Renal cortex interstitium (tissue), 11 donors: ENCODE results near the gene NXN. TPM values are rescaled to one million over a fixed set of nuclear protein-coding genes. Genes with fewer than 3 reads are reported as not detected.
A peak's percentile ranks its signal among the peaks of the same experiment; 100 is the strongest.
"Not testable (repeated sequence)": the region's sequence is repeated elsewhere in the genome, so short reads cannot be mapped to it uniquely, and the experiment has no call there.

ENCODE experiments used
- DNase-seq, 11 donors: peaks; one replicate each; pipeline ENCODE4 v3.0.0-alpha.2; 2013; ENCODE audit warnings: low read depth in 9 of 11, low spot score in 4 of 11; ENCODE audit errors: extremely low read depth in 1 of 11
- polyA plus RNA-seq, 3 donors: library from polyadenylated mRNA; unstranded; fragments of 120-200 nt; gene quantifications; one replicate each; pipeline ENCODE4 v1.2.1, GENCODE V29; 2013; ENCODE audit not compliant: insufficient read length in 3 of 3

Gene NXN
- polyA plus RNA-seq, 3 donors = 29.9 to 38.5 (median 33.1) TPM

- DNase-seq = no peak
Measured at GRCh38 chr17:778096-778495, 201.5 kb downstream of the NXN start.

DNA sequence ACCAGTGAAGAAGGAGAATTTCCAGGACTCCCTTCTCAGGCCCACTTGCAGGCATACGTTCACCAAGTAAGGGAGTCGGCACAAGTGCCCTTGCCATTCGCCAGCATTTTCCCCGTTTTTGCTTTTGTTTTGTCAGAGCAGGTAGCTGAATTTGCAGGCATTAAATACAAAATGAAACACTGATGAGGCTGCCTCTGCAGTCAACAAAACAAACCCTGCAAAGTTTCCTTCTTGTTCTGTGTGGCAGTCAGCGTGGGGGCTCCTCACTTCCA, 205.3 kb downstream of the NXN start:
- DNase-seq = no peak

- no peak for DNase-seq
Measured at GRCh38 chr17:773467-774312, 205.9 kb downstream of the NXN start.

DNA sequence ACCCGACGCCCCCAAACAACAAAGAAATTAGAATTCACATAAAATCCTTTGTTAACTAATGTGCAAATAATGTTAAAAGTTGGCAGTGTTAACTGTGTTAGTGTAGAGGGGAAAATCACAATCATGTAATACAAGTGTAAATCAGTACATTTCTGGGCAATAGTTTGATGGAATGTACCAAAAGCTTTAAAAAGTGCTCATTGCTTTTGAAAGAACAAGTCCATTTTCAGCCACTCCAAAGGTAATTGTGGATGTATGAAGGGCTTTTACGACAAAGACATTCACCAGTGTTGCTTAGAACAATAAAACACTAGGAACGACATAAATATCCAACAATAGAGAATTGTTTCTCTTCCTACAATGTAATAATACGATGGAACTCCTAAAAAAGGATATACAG, 206.6 kb downstream of the NXN start:
- no peak for DNase-seq

GRCh38 chr17:767076-767475, 212.5 kb downstream of the NXN start:
- DNase-seq = no peak

GRCh38 chr17:760371-760770, 219.2 kb downstream of the NXN start:
- no peak for DNase-seq

- no peak for DNase-seq
Measured at GRCh38 chr17:759964-760363, 219.6 kb downstream of the NXN start.

- not testable (repeated sequence) for DNase-seq
Measured at GRCh38 chr17:756010-756567, 223.5 kb downstream of the NXN start.

GRCh38 chr17:755319-755961, 224.1 kb downstream of the NXN start:
- DNase-seq = not testable (repeated sequence)

GRCh38 chr17:753418-753817, 226.2 kb downstream of the NXN start:
- no peak for DNase-seq

DNA sequence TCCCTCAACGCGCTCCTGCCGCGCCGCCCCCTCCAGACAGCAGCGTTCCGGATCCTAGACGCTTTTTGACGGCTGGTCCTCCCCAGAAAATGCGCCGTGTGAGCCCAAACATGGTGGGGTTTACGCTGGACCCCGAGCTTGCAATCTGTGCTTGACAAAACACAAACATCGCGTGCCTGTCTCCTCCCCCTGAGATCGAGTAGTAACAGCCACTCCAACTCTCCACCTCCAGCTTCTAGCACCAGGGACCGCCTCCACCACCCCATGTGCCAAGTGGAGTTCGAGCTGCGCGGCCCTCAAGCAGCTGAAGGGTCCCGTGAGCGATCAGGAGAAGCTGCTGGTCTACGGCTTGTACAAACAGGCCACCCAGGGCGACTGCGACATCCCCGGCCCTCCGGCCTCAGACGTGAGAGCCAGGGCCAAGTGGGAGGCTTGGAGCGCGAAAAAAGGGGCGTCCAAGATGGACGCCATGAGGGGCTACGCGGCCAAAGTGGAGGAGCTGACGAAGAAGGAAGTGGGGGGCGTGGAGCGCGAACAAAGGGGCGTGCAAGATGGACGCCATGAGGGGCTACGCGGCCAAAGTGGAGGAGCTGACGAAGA, 226.9 kb downstream of the NXN start:
- peak in 7 of 11 donors; percentile 43 to 66 (median 49) for DNase-seq

GRCh38 chr17:752002-752619, 227.5 kb downstream of the NXN start, which contains the start of gene GEMIN4:
Gene GEMIN4 (minus strand): TSS chr17:752264. CDS start chr17:752142, 122 bp downstream.
- peak; percentile 78 to 91 (median 89) for DNase-seq

DNA sequence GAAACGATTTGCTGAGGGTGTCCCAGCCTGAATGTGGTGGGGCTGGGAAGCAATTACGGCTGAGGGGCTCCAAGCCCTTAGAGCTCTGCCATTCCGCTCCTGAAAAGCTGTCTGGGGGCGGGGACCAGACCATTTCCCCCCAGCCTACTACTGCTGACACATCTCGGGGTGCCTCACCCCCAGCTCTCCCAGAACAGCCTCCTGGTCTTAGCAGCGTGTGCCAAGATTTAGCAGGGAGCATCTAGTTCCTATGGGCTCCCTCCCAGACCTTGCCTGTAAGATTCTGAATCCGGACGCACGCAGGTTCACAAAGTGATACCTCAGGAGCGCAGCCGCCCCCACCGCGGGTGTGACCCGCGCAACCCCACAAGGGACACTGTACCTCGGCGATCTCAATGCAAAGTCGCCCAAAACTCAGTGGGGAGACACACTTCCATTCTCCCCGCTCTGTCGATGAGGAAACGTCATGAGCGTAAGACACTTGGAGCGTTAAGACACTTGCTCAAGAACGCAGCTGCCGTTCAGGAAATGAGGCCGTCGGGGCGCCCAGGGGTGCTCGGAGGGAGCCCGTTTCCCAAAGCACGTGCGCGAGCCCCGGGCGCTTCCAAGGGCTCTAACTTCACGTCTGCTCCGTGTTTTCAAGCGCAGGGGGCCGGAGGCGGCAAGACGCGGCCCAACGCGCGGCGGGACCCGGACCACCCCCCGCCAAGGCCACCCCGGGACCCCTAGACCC, 228.1 kb downstream of the NXN start:
- DNase-seq = peak in 3 of 11 donors; percentile 7 to 12 (median 11)

DNA sequence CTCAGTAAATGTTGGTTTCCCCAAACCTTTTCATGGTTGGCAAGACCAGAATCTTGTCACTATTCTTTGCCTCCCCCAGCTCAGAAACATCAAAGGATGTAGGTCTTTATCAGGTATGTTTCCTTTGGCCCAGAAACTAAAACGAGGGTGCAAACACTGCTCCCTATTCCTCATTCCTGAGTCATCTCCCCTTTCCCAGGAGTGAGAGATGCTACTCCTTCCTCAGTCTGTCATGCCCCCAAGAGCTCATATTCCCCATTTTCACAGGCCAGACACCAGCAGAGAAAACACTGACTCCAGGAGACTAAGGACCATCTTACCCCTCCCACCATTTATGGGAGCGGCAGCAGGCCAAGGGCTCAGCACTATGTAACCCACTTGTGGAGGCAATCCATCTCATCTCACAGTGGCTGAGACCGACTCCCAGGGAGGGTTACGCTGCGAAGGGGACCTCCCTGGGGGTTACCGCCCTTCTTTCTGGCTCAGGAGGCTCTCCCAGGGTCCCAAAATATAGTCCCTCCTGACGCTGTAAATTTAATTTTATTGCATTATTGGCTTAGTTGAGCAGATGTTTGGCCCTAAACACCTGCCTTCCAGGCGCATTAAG, 229.0 kb downstream of the NXN start:
- DNase-seq = no peak

- DNase-seq = not testable (repeated sequence)
Measured at GRCh38 chr17:749359-749758, 230.2 kb downstream of the NXN start.
